GM21390 (cell line): ENCODE data around the gene SURF1.
"Not testable (repeated sequence)": the region's sequence is repeated elsewhere in the genome, so short reads cannot be mapped to it uniquely, and the experiment has no call there.

Experiments
- ATAC-seq: cut with Tn5 transposase; IDR thresholded peaks from one replicate; pipeline ENCODE4 v1.9.1; 2021; ENCODE audit not compliant: unreplicated experiment

Gene SURF1

DNA sequence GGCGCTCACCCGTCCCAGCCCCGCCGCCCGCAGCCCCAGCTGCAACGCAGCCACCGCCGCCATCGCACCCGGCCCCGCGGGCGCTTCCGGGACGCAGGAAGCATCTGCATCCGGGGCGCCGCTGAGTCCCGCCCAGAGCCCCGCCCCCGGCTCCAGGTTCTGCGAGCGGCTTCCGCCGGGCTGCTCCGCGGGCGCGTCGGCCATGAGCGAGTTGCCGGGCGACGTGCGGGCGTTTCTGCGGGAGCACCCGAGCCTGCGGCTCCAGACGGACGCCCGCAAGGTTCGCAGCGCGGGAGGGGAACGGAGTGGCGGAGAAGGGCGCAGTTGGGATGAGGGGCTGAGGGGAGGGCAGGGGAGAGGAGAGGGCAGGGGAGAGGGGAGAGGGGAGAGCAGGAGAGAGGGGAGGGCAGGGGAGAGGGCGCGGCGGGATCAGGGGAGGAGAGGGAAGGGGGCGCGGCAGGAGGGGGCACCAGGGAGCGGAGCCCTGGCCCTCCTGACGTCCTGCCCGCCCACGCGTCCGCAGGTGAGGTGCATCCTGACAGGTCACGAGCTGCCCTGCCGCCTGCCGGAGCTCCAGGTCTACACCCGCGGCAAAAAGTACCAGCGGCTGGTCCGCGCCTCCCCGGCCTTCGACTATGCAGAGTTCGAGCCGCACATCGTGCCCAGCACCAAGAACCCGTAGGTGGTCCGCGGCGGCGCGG is at the start of gene SURF1, which contains the start of gene SURF2:
Gene SURF1, minus strand, starts transcription at position 97 of the 701 bp plus-strand sequence. Its CDS starts 34 bp downstream, at position 63.
Gene SURF2, plus strand, starts transcription at position 160 of the 701 bp plus-strand sequence. Its CDS starts 43 bp downstream, at position 203.
- peak; percentile 68 for ATAC-seq

DNA sequence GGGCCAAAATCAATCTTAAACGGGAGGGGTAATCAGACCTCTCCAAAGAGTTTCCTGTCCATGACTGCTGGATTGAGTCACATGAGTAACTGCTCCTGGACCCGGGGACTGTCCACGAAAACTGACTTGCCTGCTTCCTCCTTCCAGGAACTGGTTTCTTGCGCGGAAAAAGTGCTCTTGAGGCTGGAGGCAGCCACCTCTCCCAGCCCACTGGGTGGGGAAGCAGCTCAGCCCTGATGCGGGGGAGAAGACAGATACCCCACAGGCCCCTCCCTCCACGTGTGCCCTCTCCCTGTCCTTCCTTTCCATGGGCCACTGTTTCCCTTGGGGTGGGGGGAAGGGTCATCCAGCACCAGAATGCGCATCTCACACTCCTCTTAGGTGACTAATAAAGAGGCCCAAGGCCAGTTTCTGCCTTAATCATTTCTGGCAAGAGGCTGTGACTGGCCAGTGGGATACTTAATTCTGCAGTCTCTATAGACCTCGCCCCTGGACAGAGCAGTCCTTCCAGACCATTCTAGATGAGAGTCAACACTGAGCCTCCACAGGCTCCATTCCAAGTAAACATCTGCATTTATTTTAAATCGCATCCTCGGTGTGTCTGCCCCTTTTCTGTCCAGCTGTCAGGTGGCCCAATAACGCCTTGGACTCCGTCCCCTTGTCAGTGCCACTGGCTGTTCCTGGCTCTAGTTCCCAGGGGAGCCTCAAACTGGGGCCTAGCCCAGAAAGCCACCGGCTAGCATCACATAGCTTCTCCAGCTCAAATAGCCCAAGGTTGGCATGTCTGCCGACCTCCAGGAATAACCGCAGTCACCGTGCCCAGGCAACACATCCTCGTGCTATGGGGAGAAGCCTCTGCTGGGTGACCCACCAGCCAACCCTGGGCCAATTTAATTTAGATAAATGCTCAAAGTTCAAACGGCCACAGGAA is 49.5 kb upstream of the SURF1 start:
- ATAC-seq, result no peak

GRCh38 chr9:133404454-133405002 is 48.2 kb upstream of the SURF1 start:
- ATAC-seq, result no peak

- no peak for ATAC-seq
These were observed 47.6 kb upstream of the SURF1 start for GRCh38 chr9:133403766-133404453.

DNA sequence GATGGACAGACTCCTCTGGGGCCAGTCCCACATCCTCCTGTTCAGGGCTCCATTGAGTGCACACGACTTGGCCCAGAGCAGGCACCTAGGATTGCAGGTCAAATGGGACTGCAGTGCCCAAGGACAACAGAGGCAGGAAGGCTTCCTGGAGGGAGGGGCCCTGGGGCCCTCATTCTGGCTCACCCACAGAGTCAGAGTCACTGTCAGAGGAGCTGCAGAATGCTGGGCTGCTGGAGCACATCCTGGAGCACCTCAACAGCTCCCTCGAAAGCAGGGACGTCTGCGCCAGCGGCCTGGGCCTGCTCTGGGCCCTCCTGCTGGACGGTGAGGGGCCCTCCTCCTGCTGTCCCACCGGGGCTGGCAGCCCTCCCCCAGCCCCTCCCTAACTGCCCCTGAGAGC is 46.4 kb upstream of the SURF1 start:
- ATAC-seq, result no peak

DNA sequence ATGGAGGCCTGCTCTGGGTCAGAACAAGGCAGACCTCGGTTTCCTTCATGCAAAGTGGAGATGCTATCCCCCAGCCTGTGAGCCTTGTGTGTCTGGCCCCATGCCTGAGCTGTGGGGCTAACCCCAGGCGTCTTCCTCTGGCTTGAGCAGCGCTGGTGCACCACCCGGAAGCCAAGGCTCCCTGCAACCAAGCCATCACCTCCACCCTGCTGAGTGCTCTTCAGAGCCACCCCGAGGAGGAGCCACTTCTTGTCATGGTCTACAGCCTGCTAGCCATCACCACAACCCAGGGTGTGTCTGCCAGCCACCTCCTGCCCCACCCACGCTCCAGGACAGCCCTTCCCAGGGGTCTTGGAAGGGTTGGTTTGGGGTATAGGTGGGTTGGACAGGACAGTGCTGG is 45.3 kb upstream of the SURF1 start:
- no peak for ATAC-seq

DNA sequence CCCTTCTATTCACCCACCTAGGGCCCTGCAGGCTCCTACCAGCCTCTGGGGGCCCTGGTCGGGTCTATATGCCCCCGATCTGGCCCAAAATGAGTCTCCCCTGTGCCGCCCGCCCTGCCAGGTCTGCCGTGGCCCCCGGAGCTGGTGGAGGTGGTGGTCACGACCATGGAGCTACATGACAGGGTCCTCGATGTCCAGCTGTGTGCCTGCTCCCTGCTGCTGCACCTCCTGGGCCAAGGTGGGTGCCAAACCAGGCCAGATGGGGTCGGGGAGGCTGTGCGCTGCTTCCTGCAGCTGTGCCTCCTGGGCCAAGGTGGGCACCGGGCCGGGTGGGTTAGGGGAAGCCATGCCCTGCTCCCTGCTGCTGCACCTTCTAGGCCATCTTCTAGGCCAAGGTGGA is 44.0 kb upstream of the SURF1 start:
- no peak for ATAC-seq

- no peak for ATAC-seq
These were observed 41.6 kb upstream of the SURF1 start for GRCh38 chr9:133397895-133398294.

DNA sequence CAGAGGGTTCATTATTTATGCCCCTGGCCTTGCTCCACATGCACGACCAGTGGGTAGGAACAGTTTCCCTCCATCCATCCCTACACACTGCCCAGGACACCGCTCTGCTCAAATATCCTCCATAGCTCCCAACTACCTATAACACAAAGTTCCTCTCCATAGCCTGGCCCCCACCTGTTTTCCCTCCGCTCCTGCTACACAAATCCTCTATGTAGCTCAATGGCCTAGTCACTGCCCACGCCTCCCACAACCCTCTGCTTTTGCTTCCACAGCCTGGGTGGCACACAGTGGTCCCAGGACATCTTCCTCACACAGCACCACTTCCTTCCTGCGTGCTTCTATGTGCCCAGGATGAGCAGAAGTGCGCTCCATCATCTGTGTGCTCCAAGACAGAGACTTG is 41.1 kb upstream of the SURF1 start:
- no peak for ATAC-seq

GRCh38 chr9:133396952-133397351 is 40.7 kb upstream of the SURF1 start:
- ATAC-seq, result no peak

DNA sequence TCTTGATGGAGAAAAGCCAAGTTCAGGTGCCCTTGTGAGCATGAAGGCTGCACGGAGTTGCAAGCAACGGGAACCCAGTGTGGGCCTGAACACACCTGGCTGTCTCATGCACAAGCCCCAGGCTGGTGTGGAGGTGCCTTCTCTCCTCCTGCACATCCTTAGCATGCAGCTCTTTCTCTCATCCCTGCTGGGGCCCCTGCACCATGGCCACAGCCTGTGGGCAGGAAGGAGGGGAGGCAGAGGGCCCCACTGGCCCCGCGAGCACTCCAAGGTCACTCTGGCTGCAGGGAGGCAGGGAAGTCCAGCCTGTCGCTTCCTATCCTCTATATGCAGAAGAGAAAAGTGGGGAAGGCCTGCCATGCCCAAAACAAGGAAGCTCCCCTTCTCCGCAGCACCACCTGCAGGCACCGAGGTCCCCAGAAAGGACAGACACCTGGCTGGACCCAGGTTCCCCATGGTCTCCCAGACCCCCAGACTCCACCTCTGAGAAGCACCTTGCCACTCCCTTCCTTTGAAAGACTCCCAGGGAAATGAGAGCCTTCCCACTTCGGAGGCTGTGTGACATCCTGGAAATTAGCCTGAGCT is 38.5 kb upstream of the SURF1 start:
- ATAC-seq, result no peak

DNA sequence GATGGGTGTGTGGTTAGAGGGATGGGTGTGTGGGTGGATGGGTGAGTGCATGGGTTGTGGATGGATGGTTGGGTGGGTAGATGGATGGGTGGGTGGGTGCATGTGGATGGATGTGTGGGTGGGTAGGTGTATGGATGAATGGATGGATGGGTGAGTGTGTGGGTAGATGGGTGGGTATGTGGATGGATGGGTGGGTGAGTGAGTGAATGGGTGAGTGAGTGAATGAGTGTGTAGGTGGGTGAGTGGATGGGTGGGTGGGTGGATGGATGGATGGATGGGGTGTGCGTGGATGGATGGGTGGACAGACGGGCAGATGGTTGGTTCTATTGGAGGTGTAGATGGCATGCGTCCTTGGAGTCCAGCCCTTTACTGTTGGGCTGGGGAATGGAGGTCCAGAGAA is 37.1 kb upstream of the SURF1 start:
- ATAC-seq, result no peak

GRCh38 chr9:133392308-133392707 is 36.0 kb upstream of the SURF1 start:
- not testable (repeated sequence) for ATAC-seq

DNA sequence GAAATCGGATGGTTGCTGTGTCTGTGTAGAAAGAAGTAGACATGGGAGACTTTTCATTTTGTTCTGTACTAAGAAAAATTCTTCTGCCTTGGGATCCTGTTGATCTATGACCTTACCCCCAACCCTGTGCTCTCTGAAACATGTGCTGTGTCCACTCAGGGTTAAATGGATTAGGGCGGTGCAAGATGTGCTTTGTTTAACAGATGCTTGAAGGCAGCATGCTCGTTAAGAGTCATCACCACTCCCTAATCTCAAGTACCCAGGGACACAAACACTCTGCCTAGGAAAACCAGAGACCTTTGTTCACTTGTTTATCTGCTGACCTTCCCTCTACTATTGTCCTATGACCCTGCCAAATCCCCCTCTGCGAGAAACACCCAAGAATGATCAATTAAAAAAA is 35.2 kb upstream of the SURF1 start:
- not testable (repeated sequence) for ATAC-seq

GRCh38 chr9:133390713-133391112 is 34.4 kb upstream of the SURF1 start:
- no peak for ATAC-seq

GRCh38 chr9:133389562-133389961 is 33.3 kb upstream of the SURF1 start:
- ATAC-seq, result no peak

GRCh38 chr9:133389025-133389557 is 32.8 kb upstream of the SURF1 start:
- ATAC-seq, result no peak

DNA sequence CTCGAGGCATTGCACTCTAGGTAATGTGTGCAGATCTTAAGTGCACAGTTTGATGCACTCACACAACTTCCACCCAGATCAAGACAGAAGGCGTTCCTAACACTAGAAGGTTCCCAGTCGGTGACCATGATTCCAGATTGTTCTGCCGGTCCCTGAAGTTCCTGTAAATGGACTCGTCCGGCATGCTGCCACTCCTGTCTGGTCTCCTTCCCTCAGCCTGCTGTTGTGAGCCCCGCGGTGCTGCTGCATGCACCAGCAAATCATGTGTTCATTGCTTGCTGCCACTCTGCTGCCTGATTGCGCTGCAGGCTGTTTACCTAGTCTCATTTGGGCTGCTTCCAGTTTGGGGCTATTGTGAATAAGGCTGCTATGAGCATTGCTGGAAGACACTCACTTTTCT is 31.4 kb upstream of the SURF1 start:
- no peak for ATAC-seq

DNA sequence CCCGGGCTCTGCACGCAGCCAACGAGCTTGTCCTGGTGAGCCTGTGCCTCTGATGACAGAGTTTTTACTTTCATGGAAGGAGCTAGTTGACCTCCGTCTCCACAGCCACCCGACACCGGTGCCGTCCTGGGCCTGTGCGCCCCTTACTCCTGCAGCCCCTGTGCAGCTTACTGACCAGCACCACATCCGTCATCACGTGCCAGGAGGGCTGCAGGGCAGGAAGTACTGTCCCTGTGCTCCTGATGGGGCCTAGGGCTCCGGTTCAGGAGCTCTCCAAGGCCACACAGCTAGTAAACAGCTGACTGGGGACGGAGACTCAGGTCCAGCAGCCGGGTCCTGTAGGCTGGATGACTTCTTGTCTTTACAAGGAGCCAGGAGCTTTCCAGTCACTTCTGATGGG is 30.1 kb upstream of the SURF1 start:
- no peak for ATAC-seq

DNA sequence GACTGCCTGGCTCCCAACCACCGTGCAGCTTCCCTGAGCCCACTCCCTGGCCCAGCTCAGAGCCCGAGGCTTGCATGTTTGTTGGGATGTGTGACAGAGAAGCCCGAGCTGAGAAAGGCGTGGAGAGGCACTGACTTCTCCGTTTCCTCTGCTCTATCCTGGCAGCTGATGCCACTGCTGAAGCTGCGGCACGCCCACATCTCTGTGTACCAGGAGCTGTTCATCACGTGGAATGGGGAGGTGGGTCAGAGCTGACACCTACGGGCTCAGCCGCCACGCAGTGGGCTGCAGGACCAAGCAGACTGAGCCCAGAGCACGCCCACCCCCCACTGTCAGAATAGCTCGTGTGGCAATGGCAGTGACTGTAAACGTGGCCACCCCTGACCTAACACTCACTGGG is 29.2 kb upstream of the SURF1 start:
- no peak for ATAC-seq
